Measurements from ENCODE around the gene RNF115.

DNA sequence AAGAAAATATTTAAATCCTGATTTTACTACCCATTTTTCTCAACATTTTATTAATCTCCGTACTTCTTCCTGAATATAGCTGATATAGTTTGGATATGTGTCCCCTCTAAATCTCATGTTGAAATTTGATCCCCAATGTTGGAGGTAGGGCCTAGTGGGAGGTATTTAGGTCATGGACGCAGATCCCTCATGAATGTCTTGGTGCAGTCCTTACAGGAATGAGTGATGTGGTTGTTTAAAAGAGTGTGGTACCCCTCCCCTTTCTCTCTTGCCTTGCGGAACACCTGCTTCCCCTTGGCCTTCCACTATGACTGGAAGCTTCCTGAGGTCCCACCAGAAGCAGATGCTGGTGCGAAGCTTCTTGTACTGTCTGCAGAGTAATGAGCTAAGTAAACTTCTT lies 17.5 kb downstream of the RNF115 start:
- TF ChIP-seq, protein P1, sequence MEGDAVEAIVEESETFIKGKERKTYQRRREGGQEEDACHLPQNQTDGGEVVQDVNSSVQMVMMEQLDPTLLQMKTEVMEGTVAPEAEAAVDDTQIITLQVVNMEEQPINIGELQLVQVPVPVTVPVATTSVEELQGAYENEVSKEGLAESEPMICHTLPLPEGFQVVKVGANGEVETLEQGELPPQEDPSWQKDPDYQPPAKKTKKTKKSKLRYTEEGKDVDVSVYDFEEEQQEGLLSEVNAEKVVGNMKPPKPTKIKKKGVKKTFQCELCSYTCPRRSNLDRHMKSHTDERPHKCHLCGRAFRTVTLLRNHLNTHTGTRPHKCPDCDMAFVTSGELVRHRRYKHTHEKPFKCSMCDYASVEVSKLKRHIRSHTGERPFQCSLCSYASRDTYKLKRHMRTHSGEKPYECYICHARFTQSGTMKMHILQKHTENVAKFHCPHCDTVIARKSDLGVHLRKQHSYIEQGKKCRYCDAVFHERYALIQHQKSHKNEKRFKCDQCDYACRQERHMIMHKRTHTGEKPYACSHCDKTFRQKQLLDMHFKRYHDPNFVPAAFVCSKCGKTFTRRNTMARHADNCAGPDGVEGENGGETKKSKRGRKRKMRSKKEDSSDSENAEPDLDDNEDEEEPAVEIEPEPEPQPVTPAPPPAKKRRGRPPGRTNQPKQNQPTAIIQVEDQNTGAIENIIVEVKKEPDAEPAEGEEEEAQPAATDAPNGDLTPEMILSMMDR (IDR thresholded peaks at IDR 0.05; ENCODE audit: insufficient read depth, low read depth, low read length) = no peak
- TF ChIP-seq EZH2 (IDR thresholded peaks at IDR 0.05; ENCODE audit: insufficient read depth, low read length) = no peak

All from astrocyte (in vitro differentiated cells and primary cell).